OCI-LY1 (cell line): Measurements from ENCODE around the gene PPM1E.

Source experiments
- H2AFZ ChIP-seq: fragments of 200-600 bp; sonication (generic), shearing (Covaris generic); 2 replicates; pipeline ENCODE4 v1.6.0; 2014; ENCODE audit warnings: antibody characterized with exemption, mild to moderate bottlenecking, low read length
- H3F3A ChIP-seq: fragments of 200-600 bp; sonication (generic), shearing (Covaris generic); 2 replicates; pipeline ENCODE4 v1.6.0; 2014; ENCODE audit warnings: mild to moderate bottlenecking, antibody characterized with exemption, low read length, moderate library complexity; ENCODE audit not compliant: insufficient read depth
- H3K27ac ChIP-seq: fragments of 200-600 bp; sonication (generic); 2 replicates; pipeline ENCODE4 v1.5.1; 2014; ENCODE audit warnings: low read length, mixed run types, mild to moderate bottlenecking, low read depth; ENCODE audit not compliant: poor library complexity, severe bottlenecking
- H3K27me3 ChIP-seq: fragments of 200-600 bp; sonication (generic); 2 replicates; pipeline ENCODE4 v1.6.0; 2014; ENCODE audit warnings: antibody characterized with exemption, mild to moderate bottlenecking, low read length, moderate library complexity; ENCODE audit not compliant: insufficient read depth
- H3K36me3 ChIP-seq: fragments of 200-600 bp; sonication (generic); 2 replicates; pipeline ENCODE4 v1.6.1; 2014; ENCODE audit warnings: mild to moderate bottlenecking, antibody characterized with exemption, low read length, moderate library complexity, mixed read lengths; ENCODE audit not compliant: insufficient read depth
- H3K4me1 ChIP-seq: fragments of 200-600 bp; sonication (generic); 2 replicates; pipeline ENCODE4 v1.5.1; 2014; ENCODE audit warnings: mild to moderate bottlenecking, low read length, moderate library complexity; ENCODE audit not compliant: insufficient read depth, severe bottlenecking
- H3K4me2 ChIP-seq: fragments of 200-600 bp; sonication (generic), shearing (Covaris generic); 2 replicates; pipeline ENCODE4 v1.6.1; 2014; ENCODE audit warnings: low read length
- H3K4me3 ChIP-seq: fragments of 200-600 bp; sonication (generic); 2 replicates; pipeline ENCODE4 v1.5.1; 2014; ENCODE audit warnings: low read length, low read depth, mild to moderate bottlenecking, mixed read lengths; ENCODE audit not compliant: poor library complexity, severe bottlenecking
- H3K79me2 ChIP-seq: fragments of 200-600 bp; shearing (Covaris generic); 2 replicates; pipeline ENCODE4 v1.6.1; 2016; ENCODE audit warnings: mixed run types, low read length, mixed read lengths; ENCODE audit not compliant: insufficient read depth
- H3K9ac ChIP-seq: fragments of 200-600 bp; sonication (generic), shearing (Covaris generic); 2 replicates; pipeline ENCODE4 v1.6.1; 2014; ENCODE audit warnings: mild to moderate bottlenecking, low read length, mixed read lengths
- H3K9me2 ChIP-seq: fragments of 200-600 bp; sonication (generic), shearing (Covaris generic); 2 replicates; pipeline ENCODE4 v1.6.1; 2014; ENCODE audit warnings: low read depth, mild to moderate bottlenecking, low read length, mixed read lengths
- H3K9me3 ChIP-seq: fragments of 200-600 bp; shearing (Covaris generic); 2 replicates; pipeline ENCODE4 v1.6.1; 2014; ENCODE audit warnings: low read length, mixed read lengths
- H4K20me1 ChIP-seq: fragments of 200-600 bp; sonication (generic), shearing (Covaris generic); 2 replicates; pipeline ENCODE4 v1.6.0; 2016; ENCODE audit warnings: mild to moderate bottlenecking, low read length; ENCODE audit not compliant: insufficient read depth
- CTCF ChIP-seq: fragments of 200-600 bp; sonication (generic), shearing (Covaris generic); IDR thresholded peaks from 2 replicates; pipeline ENCODE4 v1.5.1; 2017; ENCODE audit warnings: mild to moderate bottlenecking, antibody characterized with exemption, low read length, moderate library complexity, mixed read lengths
- EZH2 ChIP-seq: fragments of 200-600 bp; sonication (generic), shearing (Covaris generic); IDR thresholded peaks from 2 replicates; pipeline ENCODE4 v1.8.0; 2017; ENCODE audit warnings: borderline replicate concordance, mixed run types, mild to moderate bottlenecking, antibody characterized with exemption, low read length, moderate library complexity, mixed read lengths

Gene PPM1E

DNA sequence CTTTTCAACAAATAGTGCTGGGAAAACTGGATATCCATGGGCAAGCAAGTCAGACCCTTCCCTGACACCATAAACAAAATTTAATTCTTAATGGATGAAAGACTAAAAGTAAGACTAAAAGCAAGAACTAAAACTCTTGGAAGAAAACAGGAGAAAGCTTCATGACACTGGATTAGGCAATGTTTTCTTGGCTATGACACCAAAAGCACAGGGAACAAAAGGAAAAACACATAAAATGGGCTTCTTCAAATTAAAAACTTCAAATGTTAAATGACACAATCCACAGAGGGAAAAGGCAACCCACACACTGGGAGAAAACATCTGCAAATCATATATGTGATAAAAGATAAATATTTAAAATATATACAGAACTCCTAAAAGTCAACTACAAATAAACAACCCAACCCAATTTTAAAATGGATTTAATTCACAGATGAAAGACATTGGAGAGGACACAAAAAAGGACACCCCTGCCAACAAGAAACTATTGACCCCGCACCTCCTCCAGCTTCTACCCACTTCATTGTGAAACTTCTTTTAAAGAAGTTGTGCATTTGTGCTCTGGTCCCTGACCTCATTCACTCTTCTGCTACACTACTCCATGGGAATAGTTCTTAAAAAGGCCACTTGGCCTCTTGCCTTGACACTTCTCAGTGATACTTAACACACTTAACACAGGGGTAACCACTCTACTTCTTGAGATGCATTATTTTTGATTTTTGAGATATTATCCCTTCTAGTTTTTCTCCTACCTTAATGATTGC is 270.7 kb downstream of the PPM1E start:
- Histone ChIP-seq H3K27ac (no peak overlapping the region), H3K4me2 (no peak overlapping the region)
- TF ChIP-seq EZH2 (no peak), CTCF (no peak)

GRCh38 chr17:59027750-59028149 is 272.1 kb downstream of the PPM1E start:
- Histone ChIP-seq H2AFZ (no peak overlapping the region), H3K4me2 (no peak overlapping the region), H4K20me1 (no peaks in the 10 kb centered on the region), H3K9ac (no peak overlapping the region), H3K9me2 (no peaks in the 10 kb centered on the region), H3K27ac (peak overlapping the region; percentile 10), H3K27me3 (no peaks in the 10 kb centered on the region), H3K4me3 (no peak overlapping the region), H3K36me3 (peaks cover 42% of the 10 kb centered on the region), H3K4me1 (peaks cover 9% of the 10 kb centered on the region), H3F3A (no peaks in the 10 kb centered on the region), H3K79me2 (no peaks in the 10 kb centered on the region), H3K9me3 (no peaks in the 10 kb centered on the region)
- no peak for TF ChIP-seq CTCF
- no peak for TF ChIP-seq EZH2

More for the DNA sequence above, 270.7 kb downstream of the PPM1E start:
- no peak overlapping the region for H3K9ac ChIP-seq
- H3K9me2 ChIP-seq: no peaks in the 10 kb centered on the region
- no peaks in the 10 kb centered on the region for H3F3A ChIP-seq
- H3K79me2 ChIP-seq: no peaks in the 10 kb centered on the region
- H3K4me3 ChIP-seq: no peak overlapping the region
- H3K9me3 ChIP-seq: no peaks in the 10 kb centered on the region
- H4K20me1 ChIP-seq: no peaks in the 10 kb centered on the region
- peaks cover 42% of the 10 kb centered on the region for H3K36me3 ChIP-seq
- H2AFZ ChIP-seq: no peak overlapping the region
- no peaks in the 10 kb centered on the region for H3K27me3 ChIP-seq
- H3K4me1 ChIP-seq: peaks cover 9% of the 10 kb centered on the region

DNA sequence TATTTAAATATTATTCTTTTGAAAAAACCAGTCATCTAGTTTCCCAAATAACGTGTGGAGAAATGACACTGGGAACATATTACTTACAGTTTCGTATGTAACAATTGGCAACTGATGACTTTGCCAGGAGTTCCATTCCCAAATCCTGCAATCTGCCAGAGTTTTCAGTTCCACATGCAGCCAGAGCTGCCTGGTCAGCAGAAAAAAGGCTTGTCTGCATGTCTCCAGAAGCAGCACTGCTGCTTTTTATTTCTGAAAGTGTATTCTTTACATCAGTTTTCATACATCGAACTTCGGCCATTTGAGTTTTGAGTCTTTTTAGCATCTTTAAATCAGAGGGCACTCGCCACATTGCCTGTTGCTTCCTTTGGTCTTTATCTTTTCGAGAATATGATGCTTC is 272.7 kb downstream of the PPM1E start:
- no peak overlapping the region for H3K4me2 ChIP-seq

More for the DNA sequence above, 272.7 kb downstream of the PPM1E start:
- TF ChIP-seq CTCF (no peak), EZH2 (no peak)
- H3K27ac ChIP-seq: no peak overlapping the region
- H3K36me3 ChIP-seq: peaks cover 48% of the 10 kb centered on the region
- no peaks in the 10 kb centered on the region for H3K79me2 ChIP-seq
- no peaks in the 10 kb centered on the region for H3K27me3 ChIP-seq
- H4K20me1 ChIP-seq: no peaks in the 10 kb centered on the region
- H3K9me2 ChIP-seq: no peaks in the 10 kb centered on the region
- H3K4me3 ChIP-seq: no peak overlapping the region
- peaks cover 9% of the 10 kb centered on the region for H3K4me1 ChIP-seq
- H3K9ac ChIP-seq: no peak overlapping the region
- no peaks in the 10 kb centered on the region for H3F3A ChIP-seq
- H2AFZ ChIP-seq: no peak overlapping the region
- no peaks in the 10 kb centered on the region for H3K9me3 ChIP-seq
